Measurements from ENCODE around the gene MAD1L1.

Gene MAD1L1

DNA sequence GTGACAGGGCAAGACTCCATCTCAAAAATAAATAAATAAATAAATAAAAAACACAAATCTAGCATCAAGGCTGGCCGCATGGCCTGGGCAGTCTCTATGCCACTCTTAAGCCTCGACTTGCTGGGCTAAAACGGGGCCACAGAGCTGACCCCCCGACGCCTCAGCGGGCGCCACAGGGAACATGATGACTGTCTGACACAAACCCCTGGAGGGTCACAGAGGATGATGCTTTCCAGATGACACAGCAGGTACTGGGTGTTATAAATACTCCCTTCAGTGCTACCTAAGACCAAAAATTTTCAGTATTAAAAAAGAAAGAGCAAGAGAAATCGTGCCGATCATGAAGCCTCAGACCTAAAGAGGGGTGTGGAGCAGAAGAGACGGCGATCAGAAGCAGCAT is 176.8 kb downstream of the MAD1L1 start:
- H3K4me2 ChIP-seq (ENCODE audit: low read length): peak overlapping the region; percentile 12; the same call in 1 of the 2 replicates
- H3F3A ChIP-seq (ENCODE audit: control insufficient read depth, insufficient read depth): peaks cover 3% of the 10 kb centered on the region; the same call in 1 of the 2 replicates
- no peaks in the 10 kb centered on the region for H3K9me3 ChIP-seq (ENCODE audit: control insufficient read depth, insufficient read depth, low read length)
- H3K27ac ChIP-seq (ENCODE audit: low read depth, low read length): no peak overlapping the region
- peaks cover 11% of the 10 kb centered on the region for H4K20me1 ChIP-seq (ENCODE audit: control insufficient read depth, insufficient read depth, low read depth, low read length)
- H3K4me3 ChIP-seq (ENCODE audit: low read length): no peak overlapping the region
- H3K36me3 ChIP-seq (ENCODE audit: control insufficient read depth, low read length): peaks cover 6% of the 10 kb centered on the region
- no peaks in the 10 kb centered on the region for H3K27me3 ChIP-seq (ENCODE audit: control insufficient read depth, low read length)
- peaks cover 12% of the 10 kb centered on the region for H3K4me1 ChIP-seq (ENCODE audit: control insufficient read depth, low read length)
- TF ChIP-seq EZH2phosphoT487 (IDR thresholded peaks at IDR 0.05; ENCODE audit: borderline replicate concordance, low read length) (no peak), CTCF (IDR thresholded peaks at IDR 0.05; ENCODE audit: low read depth, low read length, poor library complexity, severe bottlenecking) (no peak)
- H3K79me2 ChIP-seq (ENCODE audit: control insufficient read depth, low read length): peaks cover 6% of the 10 kb centered on the region
- no peaks in the 10 kb centered on the region for H3K9me2 ChIP-seq (replicated peaks; ENCODE audit: control insufficient read depth, low read length)

- H3K4me2 ChIP-seq (ENCODE audit: low read length): no peak overlapping the region
- peaks cover 2% of the 10 kb centered on the region for H3K79me2 ChIP-seq (ENCODE audit: control insufficient read depth, low read length)
- H3F3A ChIP-seq (ENCODE audit: control insufficient read depth, insufficient read depth): no peaks in the 10 kb centered on the region
- no peaks in the 10 kb centered on the region for H3K9me2 ChIP-seq (replicated peaks; ENCODE audit: control insufficient read depth, low read length)
- H4K20me1 ChIP-seq (ENCODE audit: control insufficient read depth, insufficient read depth, low read depth, low read length): peaks cover 2% of the 10 kb centered on the region
- H3K27me3 ChIP-seq (ENCODE audit: control insufficient read depth, low read length): no peaks in the 10 kb centered on the region
- no peak for TF ChIP-seq EZH2phosphoT487 (IDR thresholded peaks at IDR 0.05; ENCODE audit: borderline replicate concordance, low read length)
- no peak for TF ChIP-seq CTCF (IDR thresholded peaks at IDR 0.05; ENCODE audit: low read depth, low read length, poor library complexity, severe bottlenecking)
- H3K27ac ChIP-seq (ENCODE audit: low read depth, low read length): no peak overlapping the region
- peaks cover 12% of the 10 kb centered on the region for H3K4me1 ChIP-seq (ENCODE audit: control insufficient read depth, low read length)
- peaks cover 3% of the 10 kb centered on the region for H3K36me3 ChIP-seq (ENCODE audit: control insufficient read depth, low read length)
- no peaks in the 10 kb centered on the region for H3K9me3 ChIP-seq (ENCODE audit: control insufficient read depth, insufficient read depth, low read length)
- no peak overlapping the region for H3K4me3 ChIP-seq (ENCODE audit: low read length)
These were observed 177.8 kb downstream of the MAD1L1 start for GRCh38 chr7:2054927-2055326.

GRCh38 chr7:2053395-2053794 is 179.3 kb downstream of the MAD1L1 start:
- Histone ChIP-seq H3K4me3 (ENCODE audit: low read length) (no peak overlapping the region), H3K4me2 (ENCODE audit: low read length) (no peak overlapping the region), H3K36me3 (ENCODE audit: control insufficient read depth, low read length) (no peaks in the 10 kb centered on the region; the same call in 1 of the 2 replicates), H3K79me2 (ENCODE audit: control insufficient read depth, low read length) (no peaks in the 10 kb centered on the region), H3K27me3 (ENCODE audit: control insufficient read depth, low read length) (no peaks in the 10 kb centered on the region), H4K20me1 (ENCODE audit: control insufficient read depth, insufficient read depth, low read depth, low read length) (no peaks in the 10 kb centered on the region), H3K27ac (ENCODE audit: low read depth, low read length) (no peak overlapping the region), H3F3A (ENCODE audit: control insufficient read depth, insufficient read depth) (no peaks in the 10 kb centered on the region), H3K4me1 (ENCODE audit: control insufficient read depth, low read length) (peaks cover 12% of the 10 kb centered on the region), H3K9me3 (ENCODE audit: control insufficient read depth, insufficient read depth, low read length) (no peaks in the 10 kb centered on the region), H3K9me2 (replicated peaks; ENCODE audit: control insufficient read depth, low read length) (no peaks in the 10 kb centered on the region)
- no peak for TF ChIP-seq EZH2phosphoT487 (IDR thresholded peaks at IDR 0.05; ENCODE audit: borderline replicate concordance, low read length)
- no peak for TF ChIP-seq CTCF (IDR thresholded peaks at IDR 0.05; ENCODE audit: low read depth, low read length, poor library complexity, severe bottlenecking)
